ENCODE measurements around the gene UHRF2. TPM values are rescaled to one million over a fixed set of nuclear protein-coding genes. Genes with fewer than 3 reads are reported as not detected.

The UHRF2 gene
- total and polyA plus RNA-seq, 2 of the 13 experiments (the other 11 are each of a cell fraction or from before 2014, with no cell fraction given) = 42.1 to 44.2 TPM

DNA sequence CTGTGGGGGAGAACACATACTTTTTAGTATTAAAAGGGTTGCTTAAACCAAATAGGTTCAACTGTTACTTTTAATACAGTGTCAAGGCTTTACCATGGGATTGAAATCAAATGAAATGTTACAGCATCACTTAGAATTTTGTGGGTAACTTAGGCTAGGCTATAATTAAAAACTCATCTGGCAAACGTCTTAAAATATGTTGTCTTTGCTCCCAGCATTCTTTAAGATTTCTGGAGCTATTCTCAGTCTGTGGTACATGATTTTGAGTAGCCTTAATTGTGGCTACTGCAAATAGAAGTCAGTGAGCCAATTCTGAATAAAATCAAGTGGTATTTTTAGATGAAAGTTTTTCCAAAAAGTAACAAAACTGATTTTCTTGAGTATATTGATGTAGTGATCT is 30.7 kb downstream of the UHRF2 start:
- no peak overlapping the region for H2AFZ ChIP-seq (ENCODE audit: low read length)
- H3K79me2 ChIP-seq (ENCODE audit: insufficient read depth, low read length) = peaks cover 82% of the 10 kb centered on the region
- peaks cover 34% of the 10 kb centered on the region; the same call in 1 of the 2 replicates for H4K20me1 ChIP-seq (ENCODE audit: insufficient read depth, low read length)
- in situ Hi-C loops (cut with HindIII; ENCODE audit: extremely low pct_ligation_motif_present, low pct_unique_long_range_greater_than_20kb) (no loop called here), intact Hi-C loops (cut with micrococcal nuclease; ENCODE audit: unreplicated experiment) (no loop called here)
- no peak overlapping the region for H3K9ac ChIP-seq (ENCODE audit: insufficient read depth, low read depth, low read length)
- WGBS (ENCODE audit: low lambda C conversion rate) = 94% methylated on average over 1 of the region's 1 CpG
- no peak overlapping the region for H3K27ac ChIP-seq (ENCODE audit: extremely low read length, insufficient read depth, low read length)
- no peaks in the 10 kb centered on the region for H3K27me3 ChIP-seq (ENCODE audit: control insufficient read depth in 1 of 2, insufficient read depth in 2 of 2, low read length in 2 of 2)
- FAIRE-seq = no peak
- peaks cover 3 to 33% of the 10 kb centered on the region in 2 experiments; a peak in 4 of 5 replicates for H3K36me3 ChIP-seq (replicated peaks in 1 of 2; ENCODE audit: control insufficient read depth in 1 of 2, insufficient read depth in 2 of 2, low read length in 2 of 2)
- 0 out of 2 replicates have a peak, but pooled peaks cover 2% of the 10 kb centered on the region for H3K4me1 ChIP-seq (ENCODE audit: insufficient read depth, low read length)
- no peak for DNase-seq (ENCODE audit: low spot score)
- BruUV-seq (replicated peaks) = no TSS peak
- ATAC-seq = no peak
- ChIA-PET CTCF (ENCODE audit: low intra/inter-chr PET ratio, low total read pairs) (no interaction called here), POLR2A (no interaction called here)
- TF ChIP-seq NCOA1 (CRISPR knock-in tag; IDR thresholded peaks at IDR 0.05) = no peak
- no peak for TF ChIP-seq SMC3 (IDR thresholded peaks at IDR 0.05; ENCODE audit: low read length)
- TF ChIP-seq ZNF318 (CRISPR knock-in tag; IDR thresholded peaks at IDR 0.05) = no peak
- TF ChIP-seq, protein P1, sequence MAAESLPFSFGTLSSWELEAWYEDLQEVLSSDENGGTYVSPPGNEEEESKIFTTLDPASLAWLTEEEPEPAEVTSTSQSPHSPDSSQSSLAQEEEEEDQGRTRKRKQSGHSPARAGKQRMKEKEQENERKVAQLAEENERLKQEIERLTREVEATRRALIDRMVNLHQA (CRISPR knock-in tag; IDR thresholded peaks at IDR 0.05) = no peak
- no peaks in the 10 kb centered on the region for H3K9me3 ChIP-seq (ENCODE audit: low read length)
- no peak overlapping the region for H3K4me3 ChIP-seq (replicated peaks in 1 of 3; ENCODE audit: insufficient read depth in 1 of 3, low read depth in 2 of 3, low read length in 3 of 3)
- no peak overlapping the region for H3K4me2 ChIP-seq (ENCODE audit: low read depth, low read length)
